Sigmoid colon (tissue), 7 donors: ENCODE results near the gene GMIP. TPM values are rescaled to one million over a fixed set of nuclear protein-coding genes. Genes with fewer than 3 reads are reported as not detected.
"Not testable (repeated sequence)": the region's sequence is repeated elsewhere in the genome, so short reads cannot be mapped to it uniquely, and the experiment has no call there.

ENCODE experiments used
- DNase-seq: peaks from one replicate; pipeline ENCODE4 v3.0.0-alpha.2; 2019
- H3K27ac ChIP-seq, 4 donors: fragments of 200-600 bp; sonication (generic); one replicate each; pipeline ENCODE4 v1.5.1; 2016 to 2019; ENCODE audit warnings: mild to moderate bottlenecking in 1 of 4
- H3K27me3 ChIP-seq, 3 donors: fragments of 200-600 bp; sonication (generic); one replicate each; pipeline ENCODE4 v1.5.1; 2019; ENCODE audit warnings: mild to moderate bottlenecking in 1 of 3
- H3K36me3 ChIP-seq, 4 donors: fragments of 200-600 bp; sonication (generic); one replicate each; pipeline ENCODE4 v1.5.1; 2016 to 2019
- H3K4me1 ChIP-seq, 4 donors: fragments of 200-600 bp; sonication (generic); one replicate each; pipeline ENCODE4 v1.5.1; 2017 to 2019
- H3K4me3 ChIP-seq, 4 donors: fragments of 200-600 bp; sonication (generic); one replicate each; pipeline ENCODE4 v1.5.1; 2017 to 2019; ENCODE audit warnings: mild to moderate bottlenecking in 2 of 4, moderate library complexity in 1 of 4
- H3K9me3 ChIP-seq, 4 donors: fragments of 200-600 bp in 3 of 4; sonication (generic) in 3 of 4; one replicate each; pipeline versions ENCODE4 v1.5.1 to v1.6.1; 2013 to 2019
- EP300 ChIP-seq, 4 donors: sonication (generic); formaldehyde crosslinking; IDR thresholded peaks; one replicate each; pipeline ENCODE4 v1.6.1; 2017; ENCODE audit warnings: antibody characterized with exemption in 4 of 4
- POLR2A ChIP-seq, 2 donors: fragments of 450-650 bp; IDR thresholded peaks; one replicate each; pipeline ENCODE4 v1.6.1; 2016; ENCODE audit warnings: antibody characterized with exemption in 2 of 2, mild to moderate bottlenecking in 2 of 2, moderate library complexity in 2 of 2
- POLR2AphosphoS5 ChIP-seq, 4 donors: sonication (generic); formaldehyde crosslinking; IDR thresholded peaks; one replicate each; pipeline ENCODE4 v1.6.1; 2017; ENCODE audit warnings: antibody characterized with exemption in 4 of 4
- WGBS, 2 donors: extraction: QIAGEN DNeasy Blood & Tissue Kit; methylation state at CpG; one replicate each; pipeline ENCODE4 v1.1.7; 2013; 5-methylcytosine and 5-hydroxymethylcytosine counted together
- intact Hi-C: fragments of 100-400 bp; cut with DNase I; formaldehyde crosslinking; loops from one replicate; pipeline ENCODE4 v1.15.1; 2023
- polyA plus RNA-seq, 3 donors: library from polyadenylated mRNA; stranded (reverse); fragments of 200-250 nt; gene quantifications; one replicate each; pipeline ENCODE4 v1.2.3, GENCODE V29; 2013
- total RNA-seq, 4 donors: library from RNA; depleted of rRNA; stranded (reverse); fragments of >200 nt; gene quantifications; one replicate each; pipeline ENCODE4 v1.1.0, GENCODE V29; 2016
- TF ChIP-seq, protein P1 (sequence below), 4 experiments: fragments of 450-650 bp in 3 of 4; fragments of 200-600 bp in 1 of 4; IDR thresholded peaks; one replicate each; pipeline ENCODE4 v1.5.1; 2016 to 2019; ENCODE audit warnings: antibody characterized with exemption in 4 of 4, mild to moderate bottlenecking in 3 of 4, moderate library complexity in 2 of 4
- donor health status: healthy with polysubstance abuse.
- donor health status: Bipolar disorder and iron deficiency.
- donor health status: healthy.

Gene GMIP
- total and polyA plus RNA-seq, 7 donors: 5.0 to 37.0 (median 9.1) TPM

DNA sequence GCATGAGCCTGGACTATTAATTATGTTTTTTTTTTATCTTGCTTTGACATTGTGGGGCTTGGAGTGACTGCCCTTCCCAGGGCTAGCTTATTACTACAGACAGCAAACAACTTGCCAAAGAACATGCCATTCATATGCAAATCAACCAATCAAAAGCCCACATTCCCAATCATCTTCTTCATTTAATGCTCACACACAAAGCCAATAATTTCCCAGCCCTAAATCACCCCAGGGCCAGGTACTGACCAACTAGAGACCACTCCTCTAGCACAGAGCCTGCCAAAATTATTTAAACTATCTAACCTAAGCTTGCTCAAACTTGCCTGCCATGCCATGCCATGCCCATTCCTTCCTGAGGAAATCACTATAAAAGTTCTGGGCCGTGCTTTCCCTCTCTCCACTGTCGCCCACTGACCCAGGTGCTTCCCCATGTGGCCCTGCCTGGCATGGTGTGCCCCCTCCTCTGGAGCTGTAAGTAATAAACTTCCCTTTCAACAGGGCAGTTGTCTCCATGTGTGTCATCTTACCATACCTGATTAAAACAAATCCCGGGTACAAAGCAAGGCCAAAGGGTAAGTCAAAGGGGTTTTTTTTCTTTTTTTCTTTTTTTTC lies 40.6 kb downstream of the GMIP start:
- 49 to 60% methylated on average over 3 of the region's 3 CpGs for WGBS, 2 donors
- intact Hi-C loops: no loop called here
- no peak for TF ChIP-seq POLR2AphosphoS5 (IDR thresholded peaks at IDR 0.05)
- TF ChIP-seq EP300 (IDR thresholded peaks at IDR 0.05): no peak
- TF ChIP-seq, protein P1, sequence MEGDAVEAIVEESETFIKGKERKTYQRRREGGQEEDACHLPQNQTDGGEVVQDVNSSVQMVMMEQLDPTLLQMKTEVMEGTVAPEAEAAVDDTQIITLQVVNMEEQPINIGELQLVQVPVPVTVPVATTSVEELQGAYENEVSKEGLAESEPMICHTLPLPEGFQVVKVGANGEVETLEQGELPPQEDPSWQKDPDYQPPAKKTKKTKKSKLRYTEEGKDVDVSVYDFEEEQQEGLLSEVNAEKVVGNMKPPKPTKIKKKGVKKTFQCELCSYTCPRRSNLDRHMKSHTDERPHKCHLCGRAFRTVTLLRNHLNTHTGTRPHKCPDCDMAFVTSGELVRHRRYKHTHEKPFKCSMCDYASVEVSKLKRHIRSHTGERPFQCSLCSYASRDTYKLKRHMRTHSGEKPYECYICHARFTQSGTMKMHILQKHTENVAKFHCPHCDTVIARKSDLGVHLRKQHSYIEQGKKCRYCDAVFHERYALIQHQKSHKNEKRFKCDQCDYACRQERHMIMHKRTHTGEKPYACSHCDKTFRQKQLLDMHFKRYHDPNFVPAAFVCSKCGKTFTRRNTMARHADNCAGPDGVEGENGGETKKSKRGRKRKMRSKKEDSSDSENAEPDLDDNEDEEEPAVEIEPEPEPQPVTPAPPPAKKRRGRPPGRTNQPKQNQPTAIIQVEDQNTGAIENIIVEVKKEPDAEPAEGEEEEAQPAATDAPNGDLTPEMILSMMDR (IDR thresholded peaks at IDR 0.05): no peak
- no peak for TF ChIP-seq POLR2A (IDR thresholded peaks at IDR 0.05)
- no peaks in the 10 kb centered on the region for H3K4me1 ChIP-seq
- no peaks in the 10 kb centered on the region for H3K36me3 ChIP-seq
- no peaks in the 10 kb centered on the region for H3K9me3 ChIP-seq
- no peaks in the 10 kb centered on the region for H3K27me3 ChIP-seq
- no peak for DNase-seq
- H3K4me3 ChIP-seq: no peak overlapping the region
- no peak overlapping the region for H3K27ac ChIP-seq

DNA sequence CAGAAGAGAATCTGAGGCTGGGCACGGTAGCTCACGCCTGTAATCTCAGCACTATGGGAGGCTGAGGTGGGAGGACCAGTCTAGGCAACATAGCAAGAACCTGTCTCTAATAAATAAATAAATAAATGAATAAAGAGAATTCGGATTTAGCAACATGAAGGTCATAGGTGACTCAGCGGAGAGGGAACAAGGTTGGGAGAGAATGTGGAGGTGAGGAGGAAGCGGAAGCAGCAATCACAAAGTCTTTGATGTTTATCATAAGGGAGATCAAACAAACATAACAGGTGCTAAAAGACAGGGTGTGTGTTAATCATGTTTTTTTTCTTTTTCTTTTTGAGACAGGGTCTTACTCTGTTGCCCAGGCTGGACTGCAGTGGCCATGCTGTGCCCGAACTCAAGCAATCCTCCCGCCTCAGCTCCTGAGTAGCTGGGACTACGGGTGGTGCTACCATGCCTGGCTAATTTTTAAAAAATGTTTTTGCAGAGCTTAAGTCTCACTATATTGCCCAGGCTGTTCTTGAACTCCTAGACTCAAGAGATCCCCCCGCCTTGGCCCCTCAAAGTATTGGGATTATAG lies 41.2 kb downstream of the GMIP start:
- TF ChIP-seq POLR2A (IDR thresholded peaks at IDR 0.05): no peak
- no peak for TF ChIP-seq EP300 (IDR thresholded peaks at IDR 0.05)
- TF ChIP-seq POLR2AphosphoS5 (IDR thresholded peaks at IDR 0.05): no peak
- TF ChIP-seq, protein P1 (IDR thresholded peaks at IDR 0.05): no peak
- intact Hi-C loops: no loop called here
- 22 to 60% methylated on average over 9 of the region's 9 CpGs for WGBS, 2 donors
- no peaks in the 10 kb centered on the region for H3K36me3 ChIP-seq
- H3K9me3 ChIP-seq: no peaks in the 10 kb centered on the region
- H3K27me3 ChIP-seq: no peaks in the 10 kb centered on the region
- no peaks in the 10 kb centered on the region for H3K4me1 ChIP-seq
- DNase-seq: no peak
- H3K27ac ChIP-seq: no peak overlapping the region
- no peak overlapping the region for H3K4me3 ChIP-seq

DNA sequence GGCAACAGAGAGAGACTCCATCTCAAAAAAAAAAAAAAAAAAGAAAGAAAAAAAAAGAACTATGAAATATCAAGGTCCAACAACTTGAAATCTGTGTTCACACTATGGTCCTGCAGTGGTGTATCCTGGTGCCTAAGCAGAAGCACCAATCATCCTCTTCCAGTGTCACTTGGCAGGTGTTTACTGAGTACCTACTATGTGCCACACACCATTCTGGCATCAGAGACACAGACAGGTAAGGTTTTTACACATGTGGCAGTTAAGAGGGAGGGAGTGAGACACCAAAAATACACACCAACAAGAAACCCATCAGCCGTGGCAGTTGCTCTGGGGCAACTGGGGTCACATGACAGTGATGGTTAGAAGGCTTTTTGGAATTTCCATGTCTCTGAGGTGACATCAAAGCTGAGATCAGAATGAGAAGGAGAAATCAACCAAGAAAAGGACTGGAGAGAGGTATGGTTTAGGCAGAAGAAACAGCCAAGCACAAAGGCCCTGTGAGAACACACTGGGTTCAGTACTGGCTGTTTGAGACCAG lies 42.6 kb downstream of the GMIP start:
- intact Hi-C loops: no loop called here
- no peak overlapping the region for H3K4me3 ChIP-seq
- no peak for DNase-seq
- TF ChIP-seq, protein P1 (IDR thresholded peaks at IDR 0.05): no peak
- TF ChIP-seq POLR2A (IDR thresholded peaks at IDR 0.05) (no peak), EP300 (IDR thresholded peaks at IDR 0.05) (no peak), POLR2AphosphoS5 (IDR thresholded peaks at IDR 0.05) (no peak)
- H3K27me3 ChIP-seq: no peaks in the 10 kb centered on the region
- H3K36me3 ChIP-seq: no peaks in the 10 kb centered on the region
- no peaks in the 10 kb centered on the region for H3K9me3 ChIP-seq
- no peak overlapping the region for H3K27ac ChIP-seq
- WGBS, 2 donors: 76 to 81% methylated on average over 1 of the region's 1 CpG
- H3K4me1 ChIP-seq: no peaks in the 10 kb centered on the region

DNA sequence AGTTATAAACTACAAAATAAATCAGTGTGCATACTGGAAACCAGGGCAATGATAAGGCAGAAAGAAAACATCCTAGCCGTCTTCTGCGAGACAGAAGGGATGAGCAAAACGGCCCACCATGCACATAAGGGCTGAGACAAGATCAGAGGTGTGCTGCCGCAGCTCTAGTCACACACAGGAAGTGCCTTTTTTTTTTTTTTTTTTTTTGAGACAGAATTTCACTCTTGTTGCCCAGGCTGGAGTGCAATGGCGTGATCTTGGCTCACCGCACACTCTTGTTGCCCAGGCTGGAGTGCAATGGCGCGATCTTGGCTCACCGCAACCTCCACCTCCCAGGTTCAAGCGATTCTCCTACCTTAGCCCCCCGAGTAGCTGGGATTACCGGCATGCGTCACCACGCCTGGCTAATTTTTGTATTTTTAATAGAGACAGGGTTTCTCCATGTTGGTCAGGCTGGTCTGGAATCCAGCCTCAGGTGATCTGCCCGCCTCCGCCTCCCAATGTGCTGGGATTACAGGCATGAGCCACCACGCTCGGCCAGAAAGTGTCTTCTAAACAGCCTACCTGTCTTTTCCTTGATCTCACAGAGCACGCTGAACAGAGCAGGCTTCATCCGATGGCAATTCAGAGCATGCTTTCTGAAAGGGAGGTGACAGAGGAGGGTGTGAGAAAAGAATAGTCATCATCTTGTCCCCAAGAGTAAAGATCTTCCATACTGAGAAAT lies 44.6 kb downstream of the GMIP start:
- DNase-seq, H3K27ac ChIP-seq, H3K27me3 ChIP-seq, H3K36me3 ChIP-seq, intact Hi-C loops, H3K4me1 ChIP-seq, H3K9me3 ChIP-seq, H3K4me3 ChIP-seq: not testable (repeated sequence)
- 87 to 89% methylated on average over 20 of the region's 20 CpGs for WGBS, 2 donors

DNA sequence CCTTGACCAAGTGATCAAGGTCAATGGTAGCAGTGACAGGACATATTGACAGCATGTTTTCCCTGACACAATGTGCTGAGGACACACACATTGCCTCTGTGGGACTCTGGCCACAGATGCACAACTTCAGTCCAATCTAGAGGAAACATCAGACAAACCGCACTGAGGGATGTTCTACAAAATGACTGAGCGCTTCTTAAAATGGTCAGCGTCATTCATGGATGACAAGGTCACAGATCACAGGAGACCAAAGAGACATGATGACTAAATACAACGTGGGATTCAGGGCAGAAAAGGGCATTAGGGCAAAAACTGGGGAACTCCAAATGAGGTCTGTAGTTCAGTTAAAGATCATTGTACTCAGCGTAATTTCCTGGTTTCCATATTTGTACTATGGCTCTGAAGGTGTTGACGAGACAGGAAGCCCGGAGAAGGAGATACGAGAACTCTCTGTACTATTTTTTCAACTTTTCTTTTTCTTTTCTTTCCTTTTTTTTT lies 45.6 kb downstream of the GMIP start:
- no peak for DNase-seq
- TF ChIP-seq POLR2A (IDR thresholded peaks at IDR 0.05) (no peak), POLR2AphosphoS5 (IDR thresholded peaks at IDR 0.05) (no peak)
- TF ChIP-seq, protein P1 (IDR thresholded peaks at IDR 0.05): no peak
- H3K27ac ChIP-seq: no peak overlapping the region
- no peaks in the 10 kb centered on the region for H3K36me3 ChIP-seq
- 74 to 83% methylated on average over 8 of the region's 8 CpGs for WGBS, 2 donors
- H3K27me3 ChIP-seq: no peaks in the 10 kb centered on the region
- H3K4me1 ChIP-seq: no peaks in the 10 kb centered on the region
- no peak overlapping the region for H3K4me3 ChIP-seq
- intact Hi-C loops: no loop called here
- H3K9me3 ChIP-seq: no peaks in the 10 kb centered on the region
